Natural killer cell (primary cell): ENCODE data around the gene TXNL1. TPM values are rescaled to one million over a fixed set of nuclear protein-coding genes. Genes with fewer than 3 reads are reported as not detected.

Experiments
- ATAC-seq, 3 donors: fragments of 150-1000 bp in 2 of 3; fragments of 200-7000 bp in 1 of 3; cut with Tn5 transposase; 1 replicate in 1 of 3; 2 replicates in 2 of 3; pipeline ENCODE4 v1.10.0; 2021; ENCODE audit warnings: mild to moderate bottlenecking in 2 of 3, moderate library complexity in 2 of 3
- DNase-seq, 2 donors: peaks; one replicate each; pipeline versions ENCODE4 v3.0.0 to v3.0.0-alpha.2; 2013 to 2021; ENCODE audit warnings: mixed read lengths in 1 of 2
- H3K27ac ChIP-seq: one replicate; pipeline ENCODE4 v1.5.1; 2013; ENCODE audit warnings: mild to moderate bottlenecking, low read length
- H3K27me3 ChIP-seq: one replicate; pipeline ENCODE4 v1.6.1; 2013; ENCODE audit warnings: low read length; ENCODE audit not compliant: control insufficient read depth, insufficient read depth
- H3K36me3 ChIP-seq: one replicate; pipeline ENCODE4 v1.6.1; 2013; ENCODE audit warnings: low read length; ENCODE audit not compliant: control insufficient read depth, insufficient read depth
- H3K4me1 ChIP-seq: one replicate; pipeline ENCODE4 v1.6.1; 2013; ENCODE audit warnings: low read length; ENCODE audit not compliant: control insufficient read depth, insufficient read depth
- H3K4me3 ChIP-seq: one replicate; pipeline ENCODE4 v1.5.1; 2013; ENCODE audit warnings: low read length
- H3K9me3 ChIP-seq: one replicate; pipeline ENCODE4 v1.6.1; 2013; ENCODE audit warnings: low read length; ENCODE audit not compliant: control insufficient read depth, insufficient read depth
- H3K27ac Mint-ChIP-seq, 2 donors: one replicate each; pipeline ENCODE4 v1.8.0; 2022; ENCODE audit warnings: mild to moderate bottlenecking in 2 of 2, mixed read lengths in 2 of 2, moderate library complexity in 1 of 2
- H3K27me3 Mint-ChIP-seq, 2 donors: one replicate each; pipeline ENCODE4 v1.8.0; 2022; ENCODE audit warnings: low read depth in 2 of 2, mixed read lengths in 2 of 2
- H3K36me3 Mint-ChIP-seq: one replicate; pipeline ENCODE4 v1.8.0; 2022; ENCODE audit warnings: mixed read lengths
- H3K4me1 Mint-ChIP-seq, 2 donors: one replicate each; pipeline ENCODE4 v1.8.0; 2022; ENCODE audit warnings: mixed read lengths in 2 of 2
- H3K4me3 Mint-ChIP-seq: one replicate; pipeline ENCODE4 v1.8.0; 2022; ENCODE audit warnings: mild to moderate bottlenecking, moderate library complexity, mixed read lengths
- H3K9me3 Mint-ChIP-seq, 2 donors: one replicate each; pipeline ENCODE4 v1.8.0; 2022; ENCODE audit warnings: mixed read lengths in 2 of 2
- CTCF ChIP-seq: fragments of 200-600 bp; IDR thresholded peaks from one replicate; pipeline ENCODE4 v1.8.0; 2022; ENCODE audit warnings: antibody characterized with exemption
- WGBS: methylation state at CpG from one replicate; pipeline ENCODE4 v1.1.7; 2013; ENCODE audit warnings: missing lambda C conversion rate; ENCODE audit not compliant: insufficient coverage; 5-methylcytosine and 5-hydroxymethylcytosine counted together
- intact Hi-C: fragments of 100-400 bp; cut with micrococcal nuclease; formaldehyde crosslinking; loops from one replicate; pipeline ENCODE4 v1.14.2; 2022
- total RNA-seq, 4 donors: library from RNA; stranded (reverse); fragments of 120-200 nt in 1 of 4; gene quantifications; one replicate each; pipeline versions ENCODE4 v1.2.3 to v1.2.4, GENCODE V29; 2013 to 2022

The TXNL1 gene
- total RNA-seq, 3 donors from 2014 or later (not counting 1 experiment from before 2014, with no cell fraction given), result 43.2 to 44.8 (median 44.0) TPM

- Histone ChIP-seq H3K27me3 (no peaks in the 10 kb centered on the region), H3K4me1 (peaks cover 9% of the 10 kb centered on the region), H3K36me3 (no peaks in the 10 kb centered on the region), H3K27ac (no peak overlapping the region), H3K9me3 (no peaks in the 10 kb centered on the region), H3K4me3 (no peak overlapping the region)
- no peaks in the 10 kb centered on the region for H3K27me3 Mint-ChIP-seq
- H3K4me1 Mint-ChIP-seq, result peaks cover 40 to 42% of the 10 kb centered on the region in 2 donors
- 99% methylated on average over 9 of the region's 9 CpGs for WGBS
- peak overlapping the region; percentile 100 for H3K4me3 Mint-ChIP-seq
- no peaks in the 10 kb centered on the region for H3K9me3 Mint-ChIP-seq
- peak overlapping the region; percentile 96 to 99 for H3K27ac Mint-ChIP-seq
- intact Hi-C loops, result loop anchor here (5.0 to 10.0 kb wide), 2 partner anchors 68 to 945 kb away; partner anchors contain the start of gene FECH
- no peaks in the 10 kb centered on the region for H3K36me3 Mint-ChIP-seq
- ATAC-seq, result no peak
- no peak for TF ChIP-seq CTCF
- DNase-seq, result no peak
These were observed 1.2 kb upstream of the TXNL1 start for GRCh38 chr18:56639571-56639970.

- peaks cover 45 to 48% of the 10 kb centered on the region in 2 donors for H3K4me1 Mint-ChIP-seq
- H3K27me3 Mint-ChIP-seq, result no peaks in the 10 kb centered on the region
- H3K27ac ChIP-seq, result peak overlapping the region; percentile 96
- DNase-seq, result no peak
- TF ChIP-seq CTCF, result no peak
- H3K36me3 ChIP-seq, result no peaks in the 10 kb centered on the region
- WGBS, result 36% methylated on average over 6 of the region's 6 CpGs
- peak overlapping the region; percentile 100 for H3K4me3 Mint-ChIP-seq
- no peak for ATAC-seq
- H3K27me3 ChIP-seq, result no peaks in the 10 kb centered on the region
- H3K4me1 ChIP-seq, result peaks cover 9% of the 10 kb centered on the region
- no peaks in the 10 kb centered on the region for H3K9me3 ChIP-seq
- peak overlapping the region; percentile 93 for H3K4me3 ChIP-seq
- H3K9me3 Mint-ChIP-seq, result no peaks in the 10 kb centered on the region
- H3K36me3 Mint-ChIP-seq, result no peaks in the 10 kb centered on the region
- intact Hi-C loops, result loop anchor here (5.0 to 10.0 kb wide), 2 partner anchors 68 to 946 kb away; partner anchors contain the start of gene FECH
- peak overlapping the region; percentile 96 to 99 for H3K27ac Mint-ChIP-seq
These were observed 651 bp upstream of the TXNL1 start for GRCh38 chr18:56639104-56639381.

- H3K27me3 ChIP-seq, result no peaks in the 10 kb centered on the region
- H3K36me3 ChIP-seq, result no peaks in the 10 kb centered on the region
- peak overlapping the region; percentile 93 for H3K4me3 ChIP-seq
- Mint-ChIP-seq H3K27me3 (no peaks in the 10 kb centered on the region), H3K4me1 (peaks cover 48% of the 10 kb centered on the region in 2 donors), H3K27ac (peak overlapping the region; percentile 96 to 99), H3K4me3 (peak overlapping the region; percentile 100), H3K36me3 (no peaks in the 10 kb centered on the region), H3K9me3 (no peaks in the 10 kb centered on the region)
- intact Hi-C loops, result loop anchor here (1.0 to 10.0 kb wide), 3 partner anchors 14 to 947 kb away; partner anchors contain the start of genes FECH and WDR7
- under 1% methylated on average over 18 of the region's 18 CpGs for WGBS
- no peak for TF ChIP-seq CTCF
- ATAC-seq (no peak), DNase-seq (no peak)
- peak overlapping the region; percentile 96 for H3K27ac ChIP-seq
- H3K4me1 ChIP-seq, result peaks cover 9% of the 10 kb centered on the region
- H3K9me3 ChIP-seq, result no peaks in the 10 kb centered on the region
These were observed 621 bp downstream of the TXNL1 start for GRCh38 chr18:56637711-56638231.

GRCh38 chr18:56637176-56637575 is 1.2 kb downstream of the TXNL1 start:
- no peaks in the 10 kb centered on the region for H3K27me3 Mint-ChIP-seq
- H3K4me1 ChIP-seq, result peaks cover 9% of the 10 kb centered on the region

More at GRCh38 chr18:56637176-56637575, 1.2 kb downstream of the TXNL1 start:
- H3K36me3 ChIP-seq, result no peaks in the 10 kb centered on the region
- DNase-seq (no peak), ATAC-seq (no peak)
- H3K36me3 Mint-ChIP-seq, result no peaks in the 10 kb centered on the region
- H3K4me3 Mint-ChIP-seq, result peak overlapping the region; percentile 100
- intact Hi-C loops, result loop anchor here (5.0 to 10.0 kb wide), 2 partner anchors 70 to 948 kb away; partner anchors contain the start of gene FECH
- no peaks in the 10 kb centered on the region for H3K9me3 ChIP-seq
- peaks cover 51 to 52% of the 10 kb centered on the region in 2 donors for H3K4me1 Mint-ChIP-seq
- 14% methylated on average over 7 of the region's 8 CpGs for WGBS
- peak overlapping the region; percentile 96 for H3K27ac ChIP-seq
- H3K4me3 ChIP-seq, result peak overlapping the region; percentile 93
- H3K27me3 ChIP-seq, result no peaks in the 10 kb centered on the region
- TF ChIP-seq CTCF, result no peak
- peak overlapping the region; percentile 96 to 99 for H3K27ac Mint-ChIP-seq
- no peaks in the 10 kb centered on the region for H3K9me3 Mint-ChIP-seq
